Activated naive CD8-positive, alpha-beta T cell treated with anti-CD3 and anti-CD28 coated beads, Interleukin-2, amount 10 ng/mL, durations not matched to agents 7 days and 5 days (primary cell): ENCODE measurements around the gene TOPAZ1. TPM values are rescaled to one million over a fixed set of nuclear protein-coding genes. Genes with fewer than 3 reads are reported as not detected.
"Not testable (repeated sequence)": the region's sequence is repeated elsewhere in the genome, so short reads cannot be mapped to it uniquely, and the experiment has no call there.

Source experiments
- ATAC-seq: fragments of 150-1000 bp; cut with Tn5 transposase; one replicate; pipeline ENCODE4 v1.10.0; 2021; ENCODE audit warnings: low read depth, moderate library complexity
- POLR2A ChIA-PET: fragments of 350-600 bp; sonication (Branson Sonifier 250); formaldehyde crosslinking; loops from one replicate; lab custom pipeline; 2021; ENCODE audit warnings: antibody characterized with exemption; lab: Charles Lee
- DNase-seq: peaks from one replicate; pipeline ENCODE4 v3.0.0; 2021
- H3K27ac Mint-ChIP-seq: one replicate; pipeline ENCODE4 v1.8.0; 2022; ENCODE audit warnings: mild to moderate bottlenecking, mixed read lengths
- H3K27me3 Mint-ChIP-seq: one replicate; pipeline ENCODE4 v1.8.0; 2022; ENCODE audit warnings: mild to moderate bottlenecking, moderate library complexity, mixed read lengths
- H3K36me3 Mint-ChIP-seq: one replicate; pipeline ENCODE4 v1.8.0; 2021; ENCODE audit warnings: mild to moderate bottlenecking, mixed read lengths
- H3K4me1 Mint-ChIP-seq: one replicate; pipeline ENCODE4 v1.8.0; 2021; ENCODE audit warnings: mixed read lengths
- H3K4me3 Mint-ChIP-seq: one replicate; pipeline ENCODE4 v1.8.0; 2022; ENCODE audit warnings: mild to moderate bottlenecking, moderate library complexity, mixed read lengths
- H3K9me3 Mint-ChIP-seq: one replicate; pipeline ENCODE4 v1.8.0; 2021; ENCODE audit warnings: mixed read lengths
- total RNA-seq, 2 experiments: library from RNA; stranded (reverse); gene quantifications; one replicate each; pipeline ENCODE4 v1.2.3, GENCODE V29; 2021

The TOPAZ1 gene
- total RNA-seq, 2 experiments from 2014 or later = not detected

DNA sequence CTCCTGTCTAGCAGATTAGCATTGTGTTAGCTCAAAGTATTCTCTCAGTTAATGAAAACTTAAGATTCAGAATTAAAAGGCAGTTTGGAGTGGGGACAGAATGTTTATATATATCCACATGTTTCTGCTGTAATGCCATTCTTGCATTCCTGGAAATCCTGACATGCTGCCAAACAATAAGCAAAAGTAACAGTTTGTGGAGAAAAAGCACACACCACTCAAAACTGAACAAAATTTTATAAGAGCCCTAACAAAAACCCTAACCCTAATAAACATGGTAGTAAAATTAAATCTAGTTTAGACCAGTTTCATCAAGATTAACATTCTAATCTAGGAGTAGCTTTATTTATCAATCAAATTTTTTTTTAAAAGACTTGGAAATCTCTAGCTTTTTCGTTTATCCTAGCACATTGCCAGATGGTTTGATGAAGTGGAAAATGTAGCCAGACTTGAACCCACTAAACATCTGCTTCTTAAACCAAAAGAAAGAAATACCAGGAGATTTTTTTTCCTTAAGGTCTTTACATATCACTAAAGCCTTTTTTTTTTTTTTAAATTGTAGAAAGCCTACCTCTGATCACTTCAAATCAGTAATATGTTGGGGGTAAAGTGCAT lies 100.6 kb downstream of the TOPAZ1 start:
- Mint-ChIP-seq H3K27me3 (no peaks in the 10 kb centered on the region), H3K36me3 (peaks cover 8% of the 10 kb centered on the region), H3K9me3 (no peaks in the 10 kb centered on the region), H3K27ac (no peak overlapping the region), H3K4me1 (peaks cover 12% of the 10 kb centered on the region), H3K4me3 (no peak overlapping the region)
- DNase-seq (no peak), ATAC-seq (no peak)
- POLR2A ChIA-PET = no interaction called here

DNA sequence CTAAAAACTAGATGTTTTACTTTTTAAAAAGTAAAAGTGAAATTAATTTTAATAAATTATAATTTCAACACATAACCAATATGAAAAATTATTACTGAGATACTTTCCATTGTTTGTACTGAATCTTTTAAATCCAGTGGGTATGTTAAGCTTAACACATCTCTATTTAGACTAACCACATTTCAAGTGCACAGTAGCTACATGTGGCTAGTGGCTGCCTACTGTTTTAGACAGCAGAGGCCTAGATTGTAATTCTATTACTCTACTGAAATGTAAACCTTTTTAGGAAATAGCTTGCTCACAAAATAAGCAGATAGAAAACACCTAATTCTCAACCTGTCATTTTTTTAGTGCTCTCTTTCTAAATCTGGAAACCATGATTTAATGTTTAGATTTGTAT lies 101.7 kb downstream of the TOPAZ1 start:
- no peaks in the 10 kb centered on the region for H3K27me3 Mint-ChIP-seq
- no peak for DNase-seq
- H3K4me1 Mint-ChIP-seq = peaks cover 8% of the 10 kb centered on the region
- peaks cover 8% of the 10 kb centered on the region for H3K36me3 Mint-ChIP-seq
- no peak overlapping the region for H3K27ac Mint-ChIP-seq
- ATAC-seq = no peak
- H3K9me3 Mint-ChIP-seq = no peaks in the 10 kb centered on the region
- POLR2A ChIA-PET = no interaction called here
- H3K4me3 Mint-ChIP-seq = no peak overlapping the region

DNA sequence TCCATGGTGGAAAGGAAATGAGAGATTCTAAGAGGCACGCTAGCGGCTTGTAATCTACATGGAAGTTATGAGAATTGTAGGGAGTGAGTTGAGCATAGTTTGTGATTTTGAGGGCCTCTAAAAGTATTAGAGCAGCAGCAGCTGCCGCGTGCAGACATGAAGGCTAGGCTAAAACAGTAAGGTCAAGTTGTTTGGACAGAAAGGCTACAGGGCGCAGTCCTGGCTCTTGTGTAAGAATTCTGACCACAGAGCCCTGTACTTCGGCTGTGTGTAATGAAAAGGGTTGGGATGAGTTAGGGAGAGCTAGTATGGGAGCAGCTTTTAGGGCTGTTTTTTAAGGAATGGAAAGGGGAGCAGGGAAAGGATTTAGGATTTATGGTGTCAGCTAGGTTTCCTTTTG lies 104.9 kb downstream of the TOPAZ1 start:
- H3K27me3 Mint-ChIP-seq, H3K9me3 Mint-ChIP-seq, H3K27ac Mint-ChIP-seq, H3K36me3 Mint-ChIP-seq, POLR2A ChIA-PET, ATAC-seq, H3K4me3 Mint-ChIP-seq, DNase-seq, H3K4me1 Mint-ChIP-seq: not testable (repeated sequence)

DNA sequence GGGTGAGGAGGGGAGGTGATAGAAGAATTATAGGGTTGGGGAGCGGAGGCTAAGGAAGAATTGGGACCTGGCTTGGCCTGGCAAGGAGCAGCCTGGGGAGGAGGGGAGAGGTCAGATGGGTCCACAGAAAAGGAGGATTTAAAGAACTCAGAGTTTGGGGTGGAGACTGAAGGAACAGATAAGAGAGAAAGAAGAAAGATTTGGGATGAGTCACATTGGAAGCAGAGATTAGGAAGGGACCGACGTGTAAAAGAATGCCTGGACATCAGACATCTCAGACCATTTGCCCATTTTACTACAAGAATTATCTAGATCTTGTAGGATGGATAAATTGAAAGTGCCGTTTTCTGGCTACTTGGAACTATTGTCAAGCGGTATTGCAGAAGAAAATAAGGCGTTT lies 107.3 kb downstream of the TOPAZ1 start:
- ATAC-seq (no peak), DNase-seq (no peak)
- Mint-ChIP-seq H3K36me3 (peaks cover 17% of the 10 kb centered on the region), H3K27ac (no peak overlapping the region), H3K4me1 (no peaks in the 10 kb centered on the region), H3K9me3 (no peaks in the 10 kb centered on the region), H3K4me3 (no peak overlapping the region), H3K27me3 (no peaks in the 10 kb centered on the region)
- POLR2A ChIA-PET = no interaction called here

DNA sequence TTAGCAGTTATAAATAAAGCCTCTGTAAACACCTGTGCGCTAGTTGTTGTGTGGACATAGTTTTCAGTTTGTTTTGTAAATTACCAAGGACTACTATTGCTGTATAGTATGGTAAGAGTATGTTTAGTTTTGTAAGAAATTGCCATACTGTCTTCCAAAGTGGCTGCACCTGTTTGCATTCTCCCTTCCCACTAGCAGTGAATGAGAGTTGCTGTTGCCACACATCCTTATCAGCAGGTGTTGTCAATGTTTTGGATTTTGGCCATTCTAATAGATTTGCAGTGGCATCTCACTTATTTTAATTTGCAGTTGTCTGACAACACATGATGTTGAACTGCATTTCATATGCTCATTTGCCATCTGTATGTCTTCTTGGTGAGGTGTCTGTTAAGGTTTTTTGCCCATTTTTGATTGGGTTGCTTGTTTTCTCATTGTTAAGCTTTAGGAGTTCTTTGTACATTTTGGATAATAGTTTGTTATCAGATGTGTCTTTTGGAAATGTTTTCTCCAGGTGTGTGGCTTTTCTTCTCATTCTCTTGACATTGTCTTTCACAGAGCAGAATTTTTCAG lies 111.8 kb downstream of the TOPAZ1 start:
- H3K9me3 Mint-ChIP-seq = no peaks in the 10 kb centered on the region
- no peaks in the 10 kb centered on the region for H3K4me1 Mint-ChIP-seq
- H3K36me3 Mint-ChIP-seq = peaks cover 30% of the 10 kb centered on the region
- H3K4me3 Mint-ChIP-seq = no peak overlapping the region
- DNase-seq (no peak), ATAC-seq (no peak)
- no peak overlapping the region for H3K27ac Mint-ChIP-seq
- POLR2A ChIA-PET = interaction anchor here (0.6 kb wide), 2 partner anchors 51 to 207 kb away, joined by 3 to 4 read pairs; no protein-coding TSS in a partner anchor
- H3K27me3 Mint-ChIP-seq = no peaks in the 10 kb centered on the region

DNA sequence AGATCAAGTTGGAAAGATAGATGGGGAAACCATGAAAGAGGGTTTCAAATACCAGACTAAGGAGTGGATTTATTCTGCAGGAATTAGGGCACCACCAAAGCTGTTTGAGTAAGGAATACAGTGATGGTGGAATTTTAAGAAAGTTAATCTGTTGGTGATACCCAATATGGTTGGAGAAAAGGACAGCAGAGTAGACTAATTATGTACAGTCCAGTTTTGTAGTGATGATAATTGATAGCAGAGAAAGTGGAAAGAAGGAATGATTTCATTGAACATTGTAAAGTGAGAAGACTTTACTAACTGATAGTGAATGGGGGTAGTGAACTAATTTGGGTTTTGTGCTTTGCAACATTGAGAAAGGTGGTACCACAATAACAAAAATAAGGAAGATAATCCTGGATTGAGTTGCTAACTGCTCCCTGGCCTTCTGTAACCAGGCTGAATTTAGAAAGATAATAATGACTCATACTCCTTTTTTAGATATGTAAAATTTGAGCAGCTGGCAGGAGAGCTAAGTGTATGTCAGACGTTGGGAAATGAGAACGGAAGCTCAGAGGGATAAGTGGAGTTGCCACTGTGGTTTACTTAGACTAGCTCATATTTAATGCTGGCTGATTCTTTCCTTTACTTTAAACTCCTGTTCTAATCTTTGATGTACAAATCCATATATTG lies 113.8 kb downstream of the TOPAZ1 start:
- Mint-ChIP-seq H3K4me3 (no peak overlapping the region), H3K9me3 (no peaks in the 10 kb centered on the region), H3K27me3 (no peaks in the 10 kb centered on the region), H3K27ac (no peak overlapping the region), H3K36me3 (peaks cover 38% of the 10 kb centered on the region), H3K4me1 (no peaks in the 10 kb centered on the region)
- no peak for DNase-seq
- POLR2A ChIA-PET = interaction anchor here (0.5 kb wide), 1 partner anchor 803 kb away, joined by 4 read pairs; no protein-coding TSS in a partner anchor
- no peak for ATAC-seq

DNA sequence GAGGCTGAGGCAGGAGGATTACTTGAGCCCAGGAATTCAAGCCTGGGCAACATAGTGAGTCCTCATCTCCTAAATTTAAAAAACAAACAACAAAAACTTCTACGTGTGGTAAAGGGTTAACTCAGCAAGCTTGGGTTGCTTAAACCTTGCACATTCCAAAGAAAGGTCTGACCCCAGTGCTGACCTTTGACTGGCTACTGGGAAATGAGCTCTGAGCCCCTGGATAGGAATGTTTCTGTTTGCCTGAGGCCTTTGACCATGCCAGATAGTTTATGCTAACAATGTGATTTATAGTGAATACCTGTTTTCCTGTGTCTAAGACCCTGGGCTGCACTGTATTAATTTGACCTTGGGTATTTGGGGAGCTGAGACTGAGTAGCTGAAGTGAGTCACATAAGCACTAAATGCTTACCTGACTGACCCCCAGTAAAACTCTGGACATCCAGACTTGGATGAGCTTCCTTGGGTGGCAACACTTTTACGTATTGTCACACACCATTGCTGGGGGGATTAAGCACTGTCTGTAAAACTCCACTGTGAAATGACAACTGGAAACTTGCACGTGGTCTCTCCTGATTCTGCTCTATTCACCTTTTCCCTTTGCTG lies 117.6 kb downstream of the TOPAZ1 start:
- POLR2A ChIA-PET = no interaction called here
- no peak overlapping the region for H3K27ac Mint-ChIP-seq
- ATAC-seq = no peak

DNA sequence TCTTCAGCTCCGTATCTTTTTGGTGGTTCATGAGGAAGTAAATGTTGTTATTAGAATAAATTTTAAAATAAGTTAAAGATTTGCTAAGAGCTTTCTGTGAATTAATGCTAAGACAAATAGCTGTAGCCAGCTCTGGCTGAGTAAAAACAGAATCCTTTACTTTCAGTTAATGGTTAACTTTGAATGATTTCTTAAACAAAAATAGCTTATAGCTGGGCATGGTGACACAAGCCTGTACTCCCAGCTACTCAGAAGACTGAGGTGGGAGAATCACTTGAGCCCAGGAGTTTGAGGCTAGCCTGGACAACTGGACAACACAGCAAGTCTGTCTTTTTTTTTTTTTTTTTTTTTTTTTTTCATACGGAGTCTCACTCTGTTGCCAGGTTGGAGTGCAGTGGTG lies 121.9 kb downstream of the TOPAZ1 start:
- H3K27ac Mint-ChIP-seq = no peak overlapping the region
- POLR2A ChIA-PET = no interaction called here
- no peaks in the 10 kb centered on the region for H3K4me1 Mint-ChIP-seq
- no peaks in the 10 kb centered on the region for H3K27me3 Mint-ChIP-seq
- ATAC-seq (no peak), DNase-seq (no peak)
- no peak overlapping the region for H3K4me3 Mint-ChIP-seq
- no peaks in the 10 kb centered on the region for H3K9me3 Mint-ChIP-seq
- H3K36me3 Mint-ChIP-seq = peaks cover 27% of the 10 kb centered on the region

More for the DNA sequence above, 117.6 kb downstream of the TOPAZ1 start:
- Mint-ChIP-seq H3K4me1 (no peaks in the 10 kb centered on the region), H3K4me3 (no peak overlapping the region), H3K9me3 (no peaks in the 10 kb centered on the region), H3K27me3 (no peaks in the 10 kb centered on the region), H3K36me3 (peaks cover 27% of the 10 kb centered on the region)
- DNase-seq = no peak

DNA sequence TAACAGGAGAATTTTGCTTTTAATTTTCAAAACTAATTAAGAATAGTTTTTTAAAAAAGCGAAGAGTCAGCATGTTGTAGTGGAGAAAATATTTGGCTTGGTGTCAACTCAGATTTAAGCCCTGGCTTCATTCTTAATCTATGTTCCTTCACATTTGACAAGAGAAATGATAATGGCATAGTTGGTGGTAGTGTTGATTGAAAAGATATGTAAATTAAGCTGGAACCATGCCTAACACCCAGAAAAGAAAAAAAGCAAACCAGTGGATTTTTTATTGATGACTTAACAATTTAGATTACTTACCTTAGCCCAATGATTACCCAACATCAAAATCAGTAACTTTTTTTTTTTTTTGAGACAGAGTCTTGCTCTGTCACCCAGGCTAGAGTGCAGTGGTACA lies 124.3 kb downstream of the TOPAZ1 start:
- H3K9me3 Mint-ChIP-seq = no peaks in the 10 kb centered on the region
- POLR2A ChIA-PET = no interaction called here
- peaks cover 26% of the 10 kb centered on the region for H3K36me3 Mint-ChIP-seq
- no peak overlapping the region for H3K4me3 Mint-ChIP-seq
- no peaks in the 10 kb centered on the region for H3K27me3 Mint-ChIP-seq
- no peaks in the 10 kb centered on the region for H3K4me1 Mint-ChIP-seq
- DNase-seq (no peak), ATAC-seq (no peak)
- H3K27ac Mint-ChIP-seq = no peak overlapping the region

DNA sequence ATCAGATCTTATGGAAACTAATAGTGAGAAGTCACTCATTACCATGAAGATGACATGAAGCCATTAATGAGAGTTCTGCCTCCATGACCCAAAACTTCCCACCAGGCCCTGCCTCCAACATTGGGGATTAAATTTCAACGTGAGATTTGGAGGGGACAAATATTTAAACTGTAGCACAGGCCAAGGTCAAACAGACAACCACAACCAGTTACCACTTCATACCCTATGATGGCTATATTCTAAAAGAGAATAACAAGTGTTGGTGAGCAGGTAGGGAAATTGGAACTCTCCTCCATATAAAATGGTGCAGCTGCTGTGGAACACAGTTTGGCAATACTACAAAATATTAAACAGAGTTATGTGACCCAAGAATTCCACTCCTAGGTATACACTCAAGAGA lies 133.8 kb downstream of the TOPAZ1 start:
- ATAC-seq = no peak
- POLR2A ChIA-PET = no interaction called here
- no peak for DNase-seq
- no peaks in the 10 kb centered on the region for H3K4me1 Mint-ChIP-seq
- H3K36me3 Mint-ChIP-seq = peaks cover 23% of the 10 kb centered on the region
- no peaks in the 10 kb centered on the region for H3K27me3 Mint-ChIP-seq
- H3K9me3 Mint-ChIP-seq = peaks cover 9% of the 10 kb centered on the region
- no peak overlapping the region for H3K27ac Mint-ChIP-seq
- no peak overlapping the region for H3K4me3 Mint-ChIP-seq

Other genes starting within 250 kb of the TOPAZ1 start
- 10 to 100 TPM; 19.4 to 20.9 TPM for gene TCAIM, start 96.9 kb downstream of the TOPAZ1 start, total RNA-seq
- gene ZNF445, start 235.8 kb downstream of the TOPAZ1 start, total RNA-seq = 10 to 100 TPM; 26.2 to 27.2 TPM